Renal cortex interstitium (tissue), 11 donors: ENCODE data around the gene RHOU. TPM values are rescaled to one million over a fixed set of nuclear protein-coding genes. Genes with fewer than 3 reads are reported as not detected.

Experiments
- DNase-seq, 11 donors: peaks; one replicate each; pipeline ENCODE4 v3.0.0-alpha.2; 2013; ENCODE audit warnings: low read depth in 9 of 11, low spot score in 4 of 11; ENCODE audit errors: extremely low read depth in 1 of 11
- polyA plus RNA-seq, 3 donors: library from polyadenylated mRNA; unstranded; fragments of 120-200 nt; gene quantifications; one replicate each; pipeline ENCODE4 v1.2.1, GENCODE V29; 2013; ENCODE audit not compliant: insufficient read length in 3 of 3

The RHOU gene
- polyA plus RNA-seq, 3 donors = 17.3 to 18.5 (median 17.6) TPM

DNA sequence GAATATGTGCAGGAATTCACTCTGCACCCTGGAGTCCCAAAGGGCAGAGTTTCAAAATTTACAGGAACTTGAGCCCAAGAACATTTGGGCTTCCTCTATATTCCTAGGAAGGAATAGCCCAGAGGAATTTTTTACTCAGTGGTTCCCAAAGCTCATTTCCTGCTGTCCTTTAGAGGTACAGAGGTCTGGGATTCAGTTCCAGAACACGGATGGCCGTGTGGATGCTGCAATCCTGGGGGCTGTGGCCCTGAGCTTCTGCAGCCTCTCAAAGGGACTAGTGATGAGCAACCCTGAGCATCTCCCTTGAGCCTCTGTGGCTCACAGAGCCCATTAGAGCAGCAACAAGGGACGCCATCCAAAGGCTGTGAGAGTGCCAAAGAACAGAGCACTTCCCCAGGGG lies 10.1 kb upstream of the RHOU start:
- no peak for DNase-seq

DNA sequence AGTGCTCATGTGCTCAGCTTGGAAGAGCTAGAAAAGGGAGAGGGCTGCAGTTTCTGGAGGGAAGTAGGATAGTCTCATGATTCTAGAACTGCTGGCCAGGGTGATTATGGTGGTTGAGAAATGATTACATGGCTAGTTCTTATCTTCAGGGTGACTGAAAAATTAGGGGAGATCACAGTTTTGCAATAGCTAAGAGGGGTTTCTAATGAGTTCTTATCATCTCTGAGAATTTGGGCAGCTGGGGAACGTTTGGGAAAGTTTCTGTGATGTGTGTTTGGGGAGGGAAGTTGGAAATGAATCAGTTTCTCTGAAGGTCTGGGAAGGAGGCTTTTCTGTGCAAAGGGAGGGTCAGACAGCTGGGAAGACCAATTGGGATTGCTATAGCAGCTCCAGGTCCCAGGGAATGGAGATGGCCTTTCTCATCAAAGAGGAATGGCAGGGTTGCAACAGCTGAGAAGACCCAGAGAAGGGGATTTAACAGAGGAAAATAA lies 7.6 kb upstream of the RHOU start:
- DNase-seq = no peak

DNA sequence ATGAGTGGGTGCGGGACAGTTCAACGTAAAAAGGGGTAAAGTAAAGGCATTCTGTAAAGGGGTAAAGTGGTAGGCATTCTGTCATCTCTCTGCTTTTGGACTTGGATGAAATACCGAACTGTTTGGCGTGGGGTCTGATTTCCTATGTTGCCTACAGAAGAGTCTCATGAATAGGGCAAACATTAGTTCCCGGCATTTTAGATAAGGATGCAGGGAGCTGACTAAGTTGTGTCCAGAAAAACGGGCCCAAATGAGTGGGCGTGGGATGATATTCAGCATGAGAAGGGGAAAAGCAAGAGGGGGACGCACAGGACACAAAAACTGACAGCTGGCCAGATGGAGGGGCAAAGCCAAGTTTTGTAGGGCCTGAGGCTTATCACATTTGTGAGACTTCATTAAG lies 2.9 kb upstream of the RHOU start:
- DNase-seq = no peak

DNA sequence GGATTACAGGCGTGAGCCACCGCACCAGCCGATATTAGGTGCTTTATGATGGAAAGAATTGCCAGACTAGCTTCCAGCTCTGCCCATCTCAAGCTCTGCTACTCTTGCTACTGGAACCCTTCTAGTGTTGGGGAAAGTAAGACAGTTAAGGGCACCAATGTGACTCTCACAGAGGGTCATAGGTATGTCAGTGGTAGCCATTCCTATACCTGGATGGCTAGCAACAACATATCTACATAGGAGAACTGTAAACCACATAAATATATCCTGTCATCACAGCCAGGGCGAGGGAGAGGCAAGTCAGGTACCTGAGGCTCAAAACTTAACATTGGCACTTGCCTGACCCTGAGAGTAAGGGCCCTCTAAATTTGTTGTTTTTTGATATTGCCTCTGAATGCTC lies 1.7 kb upstream of the RHOU start:
- no peak for DNase-seq

DNA sequence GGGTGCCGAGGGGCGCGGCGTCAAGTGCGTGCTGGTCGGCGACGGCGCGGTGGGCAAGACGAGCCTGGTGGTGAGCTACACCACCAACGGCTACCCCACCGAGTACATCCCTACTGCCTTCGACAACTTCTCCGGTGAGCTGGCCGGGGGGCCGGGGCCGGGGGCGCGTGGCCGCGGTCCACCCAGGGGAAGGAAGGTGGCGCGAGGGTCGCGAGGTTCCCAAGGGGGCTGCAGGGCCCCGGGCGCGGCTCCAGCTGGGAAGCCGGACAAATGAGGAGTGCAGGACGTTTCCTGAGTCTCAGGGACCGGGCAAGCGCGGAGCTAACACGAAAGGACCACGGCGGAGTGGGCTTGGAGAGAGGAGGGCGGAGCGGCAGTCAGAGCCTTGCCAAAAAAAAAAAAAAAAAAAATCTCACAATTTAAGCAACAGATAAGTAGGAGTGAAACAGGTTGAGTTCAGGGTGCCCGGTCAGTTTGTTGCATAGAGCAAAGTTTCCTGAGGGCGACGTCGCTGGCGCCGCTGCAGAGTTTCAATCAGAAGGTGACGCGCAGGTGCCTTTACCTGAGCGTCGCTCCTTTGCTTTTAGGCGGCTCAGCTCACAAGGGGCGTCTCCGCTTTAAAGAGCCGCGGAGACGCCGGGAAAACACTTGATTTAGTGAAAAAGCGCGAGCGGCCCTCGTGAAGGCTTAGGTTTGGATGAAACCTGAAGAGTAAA lies 750 bp downstream of the RHOU start:
- peak in 1 of 11 donors; percentile 20 for DNase-seq

DNA sequence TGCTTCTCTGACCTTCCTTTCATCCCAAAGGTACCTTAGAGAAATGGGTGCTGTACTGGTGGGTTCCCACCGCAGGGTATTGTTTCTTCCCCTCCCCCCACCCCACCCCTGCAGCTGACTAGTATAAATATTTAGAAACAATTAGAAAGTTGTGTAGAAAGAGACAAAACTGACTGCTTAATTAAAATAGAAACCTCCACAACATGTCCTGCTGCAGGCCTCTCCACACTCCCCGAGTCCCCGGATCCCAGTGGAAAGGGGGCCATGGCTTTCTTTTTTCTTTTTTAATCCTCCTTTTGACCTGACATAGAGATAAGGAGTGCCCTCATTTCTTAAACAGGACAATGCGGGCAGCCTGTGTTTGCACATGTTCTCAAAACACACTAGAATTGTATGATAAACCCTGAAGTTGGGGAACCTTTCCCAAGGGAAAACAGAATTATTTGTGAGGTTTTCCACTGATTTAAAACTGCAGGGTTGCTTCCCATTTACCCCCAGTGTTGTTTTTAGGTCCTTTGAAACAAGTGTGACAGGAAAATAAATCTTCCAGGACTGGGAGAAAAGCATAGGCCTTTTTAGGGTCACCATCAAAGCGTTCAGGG lies 1.7 kb downstream of the RHOU start:
- DNase-seq = no peak

DNA sequence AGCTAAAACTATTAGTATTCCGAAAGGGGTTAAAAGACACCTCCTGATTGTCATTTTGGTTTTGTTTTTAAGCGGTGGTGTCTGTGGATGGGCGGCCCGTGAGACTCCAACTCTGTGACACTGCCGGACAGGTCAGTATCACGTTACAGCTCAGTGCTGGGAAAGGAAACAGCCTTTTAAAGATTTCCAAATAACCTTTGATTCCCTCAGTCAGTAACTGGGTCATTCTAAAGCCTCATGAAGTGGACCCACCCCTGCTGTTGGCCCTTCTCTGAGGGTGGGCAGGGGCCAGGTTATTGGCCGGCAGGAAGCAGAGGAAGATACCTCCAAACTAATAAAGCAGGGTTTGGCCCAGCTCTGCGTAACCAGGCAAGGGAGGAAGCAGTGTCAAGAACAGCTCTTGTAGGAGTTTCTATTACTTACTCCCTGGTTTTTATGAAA lies 2.3 kb downstream of the RHOU start:
- no peak for DNase-seq

DNA sequence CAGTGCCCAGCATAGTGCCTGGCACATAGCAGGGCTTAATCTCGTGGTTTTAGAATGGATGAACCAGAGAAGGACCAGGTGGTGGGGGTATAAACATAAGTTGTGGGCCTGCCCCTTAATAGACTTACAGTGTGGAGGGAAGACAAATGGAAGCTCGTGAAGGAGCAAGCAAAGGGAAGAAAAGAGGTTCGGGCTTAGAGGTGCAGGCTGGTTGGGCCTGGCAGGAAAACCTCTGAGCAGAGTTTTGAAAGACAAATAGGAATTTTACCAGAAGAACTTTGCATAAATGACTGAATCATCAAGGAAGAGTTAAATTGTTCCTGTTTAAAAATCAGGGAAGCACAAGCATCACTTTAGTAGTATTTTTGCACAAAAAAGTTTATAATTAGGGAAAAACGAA lies 4.5 kb downstream of the RHOU start:
- DNase-seq = no peak

DNA sequence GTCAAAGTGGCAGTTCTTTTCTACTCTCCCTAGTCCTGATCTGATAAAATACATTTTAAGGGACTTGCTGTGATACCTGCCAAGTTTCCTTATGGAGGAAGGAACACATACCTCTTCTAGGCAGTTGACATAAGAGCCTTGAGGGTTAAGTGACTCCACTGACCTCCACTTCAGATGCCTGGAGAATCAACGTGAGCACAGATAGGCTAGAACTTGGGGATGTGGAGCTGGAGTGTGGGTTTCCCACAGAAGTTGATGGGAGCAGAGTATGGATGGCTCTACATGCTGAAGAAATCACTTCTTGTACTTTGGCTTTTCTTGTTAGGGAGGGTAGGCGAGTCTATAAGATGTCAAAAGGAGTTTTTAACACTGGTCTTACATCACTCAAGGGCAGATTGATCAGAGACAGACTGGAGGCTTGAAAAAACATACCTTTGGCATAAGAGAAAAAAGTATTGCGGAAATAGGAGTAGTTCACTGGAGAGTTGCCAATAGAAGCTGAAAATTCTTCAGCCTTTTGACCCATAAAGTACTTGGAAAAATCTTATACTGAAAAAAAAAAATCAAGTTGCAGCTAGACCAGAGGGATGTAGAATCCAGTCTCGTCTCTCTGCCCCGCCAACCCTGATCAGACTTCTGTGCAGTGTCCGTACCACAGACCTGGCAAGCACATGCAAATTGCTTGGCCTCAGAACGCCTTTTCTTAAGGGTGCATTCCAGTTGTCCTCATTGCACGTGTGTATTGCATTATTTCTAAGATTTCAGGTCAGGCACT lies 5.5 kb downstream of the RHOU start:
- no peak for DNase-seq

DNA sequence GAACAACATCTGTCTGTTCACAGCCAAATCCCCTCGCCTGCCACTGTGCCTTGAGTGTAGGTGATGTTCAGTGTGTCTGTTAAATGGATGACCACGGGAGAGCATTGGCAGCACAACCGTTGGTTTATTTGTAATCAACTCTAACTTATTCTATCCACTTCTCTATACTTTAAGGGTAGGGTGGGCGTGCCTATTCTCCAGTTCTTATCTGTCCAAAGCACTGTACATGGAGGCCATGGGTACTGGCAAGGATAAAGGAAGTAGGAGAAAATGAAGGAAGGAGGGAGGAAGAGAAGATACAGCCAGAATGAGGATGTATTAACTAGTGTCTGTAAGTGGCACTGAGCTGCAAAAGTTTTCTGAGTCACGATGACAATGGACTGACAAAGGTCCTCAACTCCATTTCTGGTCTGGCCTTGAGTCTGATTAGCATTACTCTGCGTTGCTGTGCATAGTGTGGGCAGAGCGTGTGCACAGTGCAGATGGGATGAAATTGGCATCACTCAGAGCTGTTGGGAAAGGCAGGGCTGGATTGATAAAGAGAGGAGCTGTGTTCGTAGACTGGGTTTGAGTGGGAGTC lies 7.1 kb downstream of the RHOU start:
- DNase-seq = no peak

DNA sequence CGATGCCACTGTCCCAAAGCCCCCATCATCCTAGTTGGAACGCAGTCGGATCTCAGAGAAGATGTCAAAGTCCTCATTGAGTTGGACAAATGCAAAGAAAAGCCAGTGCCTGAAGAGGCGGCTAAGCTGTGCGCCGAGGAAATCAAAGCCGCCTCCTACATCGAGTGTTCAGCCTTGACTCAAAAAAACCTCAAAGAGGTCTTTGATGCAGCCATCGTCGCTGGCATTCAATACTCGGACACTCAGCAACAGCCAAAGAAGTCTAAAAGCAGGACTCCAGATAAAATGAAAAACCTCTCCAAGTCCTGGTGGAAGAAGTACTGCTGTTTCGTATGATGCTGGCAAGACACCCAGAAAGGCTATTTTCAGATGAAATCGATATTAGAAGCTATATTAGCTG lies 8.1 kb downstream of the RHOU start:
- DNase-seq = no peak

DNA sequence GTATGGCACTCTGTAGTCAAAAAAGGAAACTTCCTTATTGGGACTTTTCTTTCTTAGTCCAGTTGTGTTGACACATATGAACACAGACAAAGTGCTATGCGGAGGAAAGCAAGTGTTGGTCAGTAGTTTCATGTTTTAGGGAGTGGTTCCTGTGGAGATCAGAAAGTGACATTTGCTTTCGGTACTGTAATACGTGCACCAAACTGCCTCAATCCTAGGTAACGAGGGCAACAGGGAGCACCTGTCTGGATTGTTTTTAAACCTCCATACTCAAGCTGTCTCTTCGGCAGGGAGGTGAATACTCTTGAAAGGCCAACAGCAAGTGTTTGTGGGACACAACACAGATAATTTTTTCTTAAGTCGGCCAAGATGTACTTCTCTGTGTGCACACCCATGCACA lies 9.1 kb downstream of the RHOU start:
- DNase-seq = no peak

DNA sequence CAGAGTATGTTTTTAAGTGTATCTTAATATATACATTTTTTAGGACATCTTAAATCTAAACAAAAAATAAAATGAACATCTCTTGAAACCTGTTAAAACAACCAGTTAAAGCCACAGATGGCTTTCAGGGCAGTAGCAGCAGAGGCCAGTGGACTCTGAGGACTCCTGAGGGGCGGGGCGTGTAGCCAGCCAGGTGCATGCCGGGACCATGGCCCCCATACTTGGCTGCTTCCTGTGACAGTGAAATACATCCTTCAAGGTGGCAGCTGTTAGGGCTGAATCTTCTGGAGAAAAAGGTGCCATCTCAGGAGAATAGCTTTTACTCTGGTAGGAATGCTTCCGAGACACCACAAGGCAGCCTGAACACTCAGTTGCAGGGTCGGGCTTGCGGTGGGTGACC lies 9.6 kb downstream of the RHOU start:
- DNase-seq = no peak

DNA sequence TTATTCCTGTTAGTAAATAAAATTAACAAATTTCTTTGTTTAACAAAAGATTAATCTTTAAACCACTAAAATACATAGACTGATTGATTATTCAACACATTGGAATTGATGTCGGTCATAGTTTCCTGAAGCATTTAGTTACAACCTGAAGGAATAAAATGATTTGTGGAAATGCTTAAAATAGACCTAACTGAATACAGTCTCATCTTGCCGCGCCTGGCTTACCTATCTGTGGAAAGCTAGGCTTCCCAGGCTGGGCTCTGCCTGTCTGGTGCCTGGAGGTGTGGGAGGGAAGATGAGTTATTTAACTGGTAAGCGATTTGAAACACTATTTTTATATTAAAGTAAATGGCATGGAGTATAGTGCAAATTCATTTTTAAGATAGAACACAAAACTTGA lies 10.2 kb downstream of the RHOU start:
- DNase-seq = no peak

DNA sequence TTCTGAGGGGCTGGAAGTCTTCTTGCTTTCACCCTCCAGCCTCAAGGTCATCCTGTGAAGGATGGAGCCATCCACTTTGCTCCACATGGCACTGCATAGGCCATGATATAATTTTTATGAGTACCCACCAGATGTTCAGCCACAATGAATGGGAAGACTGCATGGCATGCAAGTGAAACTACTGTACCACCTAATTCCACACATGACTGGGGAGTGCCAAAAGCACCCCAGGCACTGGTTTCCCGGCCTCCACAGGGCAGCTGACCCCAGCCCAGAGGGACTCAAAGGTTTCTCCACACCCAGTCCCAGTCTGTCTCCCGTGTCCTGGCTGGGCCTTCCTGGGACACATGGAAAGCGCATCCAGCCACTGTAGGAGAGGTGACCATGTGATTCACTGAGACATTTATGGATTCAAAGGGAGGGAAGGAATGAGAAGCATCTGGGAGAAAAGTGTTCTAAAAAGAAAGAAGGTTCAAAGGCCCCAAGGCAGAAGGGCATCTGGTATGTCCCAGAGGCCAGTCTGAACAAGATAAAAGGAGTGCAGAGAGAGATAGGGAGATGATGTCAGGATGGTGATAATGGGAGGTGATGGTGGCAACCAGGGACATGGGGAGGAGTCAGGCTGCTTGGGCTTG lies 12.1 kb downstream of the RHOU start:
- no peak for DNase-seq

DNA sequence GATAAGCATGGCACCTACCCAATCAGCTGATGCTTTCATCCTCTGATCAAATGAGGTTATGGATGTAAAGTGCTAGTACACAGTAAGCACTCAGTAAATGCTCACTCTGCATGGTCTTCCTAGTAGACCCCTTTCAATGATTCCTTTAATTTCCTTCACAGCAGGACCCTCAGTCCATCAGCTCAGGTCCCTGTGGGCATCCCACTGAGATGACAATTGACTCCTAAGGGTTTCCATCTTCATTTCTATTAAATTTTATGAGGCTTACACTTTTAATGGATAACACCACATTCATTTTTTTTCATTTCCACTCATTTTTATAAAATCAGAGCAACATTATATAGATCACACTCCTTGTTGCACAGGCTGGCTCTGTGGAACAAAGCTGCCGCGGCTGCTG lies 12.8 kb downstream of the RHOU start:
- DNase-seq = no peak

DNA sequence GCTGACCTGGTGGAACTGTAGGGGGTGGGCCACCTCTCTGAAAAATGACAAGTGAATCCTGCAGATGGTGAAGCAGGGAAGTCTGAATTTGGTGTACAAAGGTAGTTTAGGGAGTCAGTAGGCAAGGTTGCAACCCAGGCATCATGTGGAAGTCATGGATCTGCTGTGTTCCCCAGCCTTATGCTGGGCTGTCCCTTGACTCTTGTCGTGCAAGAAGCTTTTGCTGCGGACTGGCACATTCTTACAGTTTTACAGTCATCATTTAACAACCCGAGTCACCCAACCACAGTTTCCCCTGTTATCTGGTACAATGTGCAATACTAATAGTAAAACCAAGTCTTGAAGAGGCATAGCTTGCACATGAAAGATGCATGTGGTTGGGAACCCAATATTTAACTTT lies 13.2 kb downstream of the RHOU start:
- DNase-seq = no peak

DNA sequence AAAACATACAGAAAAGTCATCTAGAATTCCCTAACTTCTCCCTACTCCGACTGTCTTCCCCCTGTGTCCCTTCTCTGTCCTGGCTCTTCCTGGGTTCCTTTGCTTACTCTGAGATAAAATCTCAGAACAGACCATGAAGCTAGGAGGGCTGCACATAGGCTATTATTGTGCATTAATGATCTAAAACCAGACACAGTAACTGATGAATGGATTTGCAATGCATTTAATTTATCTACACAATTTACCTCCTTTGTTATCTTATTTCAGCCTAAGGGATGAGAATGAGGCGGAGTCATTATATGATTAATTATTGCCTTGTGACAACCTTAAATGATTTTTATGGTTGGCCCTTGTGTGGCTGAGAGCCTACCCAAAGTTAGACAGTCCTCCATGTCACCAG lies 14.5 kb downstream of the RHOU start:
- DNase-seq = no peak

DNA sequence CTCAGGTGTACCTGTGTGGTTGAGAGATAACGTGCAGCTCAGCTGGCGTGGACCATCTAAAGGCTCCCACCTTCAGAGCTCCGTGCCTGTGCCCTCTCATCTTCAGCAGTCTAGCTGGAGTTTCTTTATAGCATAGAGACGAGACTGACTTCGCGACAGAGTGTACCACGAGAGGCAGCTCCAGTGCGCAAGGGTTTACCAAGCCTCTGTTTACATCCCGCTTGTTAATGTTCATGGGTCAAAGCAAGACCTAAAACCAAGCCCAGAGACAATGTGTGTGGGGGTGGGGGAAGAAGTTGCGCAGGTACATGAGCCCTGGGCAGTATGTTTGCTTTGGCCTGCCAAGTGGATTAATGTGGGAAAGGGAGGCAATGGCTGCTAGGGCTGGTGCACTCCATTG lies 15.6 kb downstream of the RHOU start:
- DNase-seq = no peak
